ENCODE measurements around the gene NXPH2.

DNA sequence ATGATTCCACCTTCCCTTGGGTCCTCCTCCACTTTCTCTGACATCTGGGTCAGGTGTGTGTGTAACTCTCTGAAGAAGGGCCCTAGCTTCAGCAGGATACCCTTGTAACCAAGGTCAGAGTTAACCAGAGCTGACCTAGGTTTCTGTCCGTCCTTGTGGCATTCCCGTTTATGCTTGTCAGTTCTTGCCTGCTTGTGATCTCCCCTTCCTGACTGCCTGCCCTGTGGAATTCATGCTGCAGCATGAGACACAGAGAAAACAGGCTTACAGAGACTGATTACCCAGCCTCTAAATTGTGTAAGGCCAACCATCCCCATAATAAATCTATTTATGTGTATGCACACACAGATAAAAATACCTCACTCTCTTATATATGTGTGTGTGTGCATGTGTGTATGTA, 22.8 kb downstream of the NXPH2 start:
- TF ChIP-seq FOXP2 (optimal IDR thresholded peaks at IDR 0.05; ENCODE audit: borderline replicate concordance, extremely low read depth, extremely low read length, insufficient read depth) (no peak), POLR2AphosphoS5 (IDR thresholded peaks at IDR 0.05; ENCODE audit: low read depth, low read length) (no peak), SIN3A (IDR thresholded peaks at IDR 0.05; ENCODE audit: borderline replicate concordance, insufficient read depth, low read length) (no peak), TAF1 (IDR thresholded peaks at IDR 0.05; ENCODE audit: borderline replicate concordance, insufficient read depth, low read length) (no peak)
- TF ChIP-seq, protein P1, sequence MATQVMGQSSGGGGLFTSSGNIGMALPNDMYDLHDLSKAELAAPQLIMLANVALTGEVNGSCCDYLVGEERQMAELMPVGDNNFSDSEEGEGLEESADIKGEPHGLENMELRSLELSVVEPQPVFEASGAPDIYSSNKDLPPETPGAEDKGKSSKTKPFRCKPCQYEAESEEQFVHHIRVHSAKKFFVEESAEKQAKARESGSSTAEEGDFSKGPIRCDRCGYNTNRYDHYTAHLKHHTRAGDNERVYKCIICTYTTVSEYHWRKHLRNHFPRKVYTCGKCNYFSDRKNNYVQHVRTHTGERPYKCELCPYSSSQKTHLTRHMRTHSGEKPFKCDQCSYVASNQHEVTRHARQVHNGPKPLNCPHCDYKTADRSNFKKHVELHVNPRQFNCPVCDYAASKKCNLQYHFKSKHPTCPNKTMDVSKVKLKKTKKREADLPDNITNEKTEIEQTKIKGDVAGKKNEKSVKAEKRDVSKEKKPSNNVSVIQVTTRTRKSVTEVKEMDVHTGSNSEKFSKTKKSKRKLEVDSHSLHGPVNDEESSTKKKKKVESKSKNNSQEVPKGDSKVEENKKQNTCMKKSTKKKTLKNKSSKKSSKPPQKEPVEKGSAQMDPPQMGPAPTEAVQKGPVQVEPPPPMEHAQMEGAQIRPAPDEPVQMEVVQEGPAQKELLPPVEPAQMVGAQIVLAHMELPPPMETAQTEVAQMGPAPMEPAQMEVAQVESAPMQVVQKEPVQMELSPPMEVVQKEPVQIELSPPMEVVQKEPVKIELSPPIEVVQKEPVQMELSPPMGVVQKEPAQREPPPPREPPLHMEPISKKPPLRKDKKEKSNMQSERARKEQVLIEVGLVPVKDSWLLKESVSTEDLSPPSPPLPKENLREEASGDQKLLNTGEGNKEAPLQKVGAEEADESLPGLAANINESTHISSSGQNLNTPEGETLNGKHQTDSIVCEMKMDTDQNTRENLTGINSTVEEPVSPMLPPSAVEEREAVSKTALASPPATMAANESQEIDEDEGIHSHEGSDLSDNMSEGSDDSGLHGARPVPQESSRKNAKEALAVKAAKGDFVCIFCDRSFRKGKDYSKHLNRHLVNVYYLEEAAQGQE (IDR thresholded peaks at IDR 0.05; ENCODE audit: insufficient read depth in 1 of 2, low read depth in 2 of 2, low read length in 2 of 2) = no peak

Measured in PFSK-1 (cell line).